GM12874 (cell line): ENCODE results near the gene SEMA3C.

ENCODE experiments used
- CTCF ChIP-seq: IDR thresholded peaks from 2 replicates; pipeline ENCODE4 v1.5.1; 2011; ENCODE audit warnings: low read depth, mild to moderate bottlenecking, control low read depth, low read length, moderate library complexity; ENCODE audit not compliant: insufficient read depth

Gene SEMA3C

GRCh38 chr7:80940539-80941207 is 21.8 kb upstream of the SEMA3C start:
- TF ChIP-seq CTCF, result no peak

- TF ChIP-seq CTCF, result no peak
Observed at GRCh38 chr7:80937336-80937735, 18.5 kb upstream of the SEMA3C start.

- no peak for TF ChIP-seq CTCF
Observed at GRCh38 chr7:80935991-80936780, 17.3 kb upstream of the SEMA3C start.

GRCh38 chr7:80934321-80934720 is 15.5 kb upstream of the SEMA3C start:
- TF ChIP-seq CTCF, result no peak

GRCh38 chr7:80932536-80932935 is 13.7 kb upstream of the SEMA3C start:
- TF ChIP-seq CTCF, result no peak

GRCh38 chr7:80929619-80930018 is 10.8 kb upstream of the SEMA3C start:
- no peak for TF ChIP-seq CTCF

GRCh38 chr7:80924090-80924489 is 5.2 kb upstream of the SEMA3C start:
- no peak for TF ChIP-seq CTCF
